ENCODE results near the gene SLC39A13.

Gene SLC39A13

DNA sequence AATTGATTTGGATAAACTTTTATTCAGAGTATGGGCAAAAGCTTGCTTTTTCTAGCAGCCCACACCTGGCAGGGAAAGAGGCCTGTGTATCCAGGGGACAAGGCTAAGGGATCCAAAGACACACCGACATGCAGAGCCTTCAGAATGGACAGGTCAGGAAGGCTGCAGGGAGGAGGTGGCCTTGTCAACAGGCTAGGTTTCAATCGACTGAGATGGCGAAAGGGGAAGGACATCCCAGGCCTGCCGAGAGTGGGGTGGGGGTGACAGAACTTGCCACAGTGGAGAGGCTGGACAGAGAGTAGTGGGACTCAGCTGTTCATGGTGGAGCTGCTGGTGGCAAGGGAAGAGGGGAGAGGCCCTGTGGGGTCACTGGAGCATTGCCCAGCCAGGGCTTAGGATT, 5.3 kb upstream of the SLC39A13 start:
- peaks cover 12 to 20% of the 10 kb centered on the region in 2 donors for H3K4me1 ChIP-seq (ENCODE audit: control insufficient read depth in 1 of 2, insufficient read depth in 2 of 2, low read length in 2 of 2)
- no peaks in the 10 kb centered on the region for H3K9me3 ChIP-seq (ENCODE audit: control insufficient read depth in 1 of 2, low read length in 2 of 2)
- H3K27me3 ChIP-seq (ENCODE audit: control insufficient read depth in 1 of 2, insufficient read depth in 2 of 2, low read length in 2 of 2): no peaks in the 10 kb centered on the region
- H3K9ac ChIP-seq (ENCODE audit: low read depth in 1 of 2, low read length in 2 of 2): no peak overlapping the region
- H3K4me3 ChIP-seq (ENCODE audit: low read depth in 1 of 2, low read length in 2 of 2): no peak overlapping the region
- H3K36me3 ChIP-seq (ENCODE audit: control insufficient read depth in 1 of 2, insufficient read depth in 2 of 2, low read length in 2 of 2): no peaks in the 10 kb centered on the region
- no peak overlapping the region for H3K27ac ChIP-seq (ENCODE audit: low read depth, low read length)

DNA sequence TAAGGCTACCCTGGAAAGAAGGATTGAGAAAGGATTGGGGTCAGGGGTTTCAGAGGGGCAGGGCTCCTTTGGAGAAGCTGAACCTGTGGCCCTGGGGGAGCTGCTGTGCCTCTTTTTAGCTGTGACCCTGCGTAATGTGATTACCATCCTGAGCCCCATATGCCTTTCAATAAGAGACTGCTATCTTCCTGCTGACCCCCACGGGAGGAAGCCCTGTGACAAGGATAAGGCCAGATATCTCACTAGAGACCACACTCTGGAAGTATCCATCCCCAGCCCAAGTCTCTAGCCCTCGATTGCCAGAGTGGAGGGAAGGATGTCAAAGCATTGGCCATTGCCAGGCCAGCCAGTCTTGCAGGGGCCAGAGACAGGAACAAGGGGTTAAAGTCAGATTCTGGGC, 4.8 kb upstream of the SLC39A13 start:
- Histone ChIP-seq H3K4me3 (ENCODE audit: low read depth in 1 of 2, low read length in 2 of 2) (no peak overlapping the region), H3K9me3 (ENCODE audit: control insufficient read depth in 1 of 2, low read length in 2 of 2) (no peaks in the 10 kb centered on the region), H3K9ac (ENCODE audit: low read depth in 1 of 2, low read length in 2 of 2) (no peak overlapping the region), H3K27ac (ENCODE audit: low read depth, low read length) (no peak overlapping the region), H3K27me3 (ENCODE audit: control insufficient read depth in 1 of 2, insufficient read depth in 2 of 2, low read length in 2 of 2) (no peaks in the 10 kb centered on the region), H3K4me1 (ENCODE audit: control insufficient read depth in 1 of 2, insufficient read depth in 2 of 2, low read length in 2 of 2) (peaks cover 12 to 20% of the 10 kb centered on the region in 2 donors), H3K36me3 (ENCODE audit: control insufficient read depth in 1 of 2, insufficient read depth in 2 of 2, low read length in 2 of 2) (no peaks in the 10 kb centered on the region)

DNA sequence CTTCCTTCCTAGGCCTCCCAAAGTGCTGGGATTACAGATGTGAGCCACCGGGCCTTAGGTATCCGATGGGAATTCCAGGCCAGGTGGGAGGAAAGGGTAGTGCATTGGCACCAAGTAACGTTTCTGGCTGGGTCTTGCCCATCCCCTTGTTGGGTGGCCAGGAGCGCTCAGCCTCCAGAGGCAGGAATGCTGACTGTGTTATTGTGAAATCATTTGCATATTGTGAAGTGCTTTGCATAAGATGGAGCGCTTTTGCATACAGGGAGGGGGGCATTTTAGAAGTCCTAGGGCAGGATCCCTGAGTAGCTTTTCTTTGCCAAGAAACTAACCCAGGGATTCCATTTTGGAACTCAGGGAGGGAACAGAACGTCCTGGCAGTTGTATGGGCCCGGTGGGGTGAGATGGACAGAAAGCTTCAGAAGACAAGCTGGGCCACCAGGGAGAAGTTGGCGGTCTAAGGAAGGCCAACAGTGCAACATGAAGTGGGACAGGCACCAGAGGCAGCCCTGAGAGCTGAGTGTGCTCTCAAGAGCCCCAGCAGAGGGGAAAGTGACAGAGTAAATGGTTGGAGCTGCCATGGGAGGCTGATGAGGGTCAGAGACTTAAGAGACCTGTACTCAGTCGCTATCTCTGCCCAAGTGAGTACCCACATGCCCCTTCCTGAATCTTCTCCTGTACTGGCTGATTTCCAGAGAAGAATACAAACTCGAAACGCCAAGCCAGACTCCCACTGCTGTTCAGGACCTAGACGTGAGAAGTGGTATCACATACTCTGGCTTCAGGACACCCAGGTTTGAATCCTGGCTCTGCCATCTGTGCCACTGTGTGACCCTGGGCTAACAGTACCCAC, 1.3 kb upstream of the SLC39A13 start:
- H3K4me3 ChIP-seq (ENCODE audit: low read depth in 1 of 2, low read length in 2 of 2): peak overlapping the region; percentile 86 to 87

DNA sequence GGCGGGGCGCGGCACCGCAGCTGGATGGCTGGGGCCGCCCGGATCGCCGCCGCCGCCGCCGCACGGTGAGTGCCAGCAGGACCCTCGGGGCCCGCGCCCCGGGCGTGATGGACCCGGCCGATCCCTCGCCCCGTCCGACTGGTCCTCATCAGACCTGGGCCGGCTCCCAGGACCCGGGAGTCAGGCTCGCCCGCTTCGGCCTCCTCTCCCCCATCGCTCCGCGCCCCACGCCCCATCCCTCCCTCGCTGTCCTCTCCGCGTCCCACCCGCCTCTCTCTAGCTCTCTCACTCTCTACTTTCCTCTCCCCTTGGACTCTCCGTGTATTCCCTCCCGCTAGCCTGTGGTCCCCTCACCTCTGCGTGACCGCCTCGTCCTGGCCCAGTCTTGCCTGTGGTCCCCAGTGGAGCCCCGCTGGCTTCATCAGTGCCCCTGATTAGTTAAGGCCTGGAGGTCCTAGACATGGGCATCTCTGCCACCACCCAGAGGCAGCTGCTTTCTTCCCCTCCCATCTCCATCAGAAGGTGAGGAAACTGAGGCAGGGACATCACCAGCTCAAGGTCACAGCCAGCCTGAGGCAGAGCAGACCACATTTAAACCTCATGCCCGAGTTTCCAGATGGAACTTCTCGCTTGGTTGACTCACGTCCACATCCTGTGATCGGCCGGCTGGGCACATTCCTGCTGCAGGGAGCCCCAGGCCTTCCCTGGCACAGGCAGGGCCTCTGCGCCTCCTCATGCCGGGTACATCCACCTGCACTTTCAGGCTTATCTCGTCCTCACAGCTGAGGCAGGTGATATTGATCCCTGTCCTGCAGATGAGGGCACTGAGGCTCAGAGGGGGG, 429 bp downstream of the SLC39A13 start:
- Histone ChIP-seq H3K9me3 (ENCODE audit: control insufficient read depth in 1 of 2, low read length in 2 of 2) (no peaks in the 10 kb centered on the region), H3K27me3 (ENCODE audit: control insufficient read depth in 1 of 2, insufficient read depth in 2 of 2, low read length in 2 of 2) (no peaks in the 10 kb centered on the region), H3K27ac (ENCODE audit: low read depth, low read length) (peak overlapping the region; percentile 83), H3K4me1 (ENCODE audit: control insufficient read depth in 1 of 2, insufficient read depth in 2 of 2, low read length in 2 of 2) (peaks cover 24% of the 10 kb centered on the region in 2 donors), H3K9ac (ENCODE audit: low read depth in 1 of 2, low read length in 2 of 2) (peak overlapping the region; percentile 80 to 89), H3K4me3 (ENCODE audit: low read depth in 1 of 2, low read length in 2 of 2) (peak overlapping the region; percentile 81 to 84), H3K36me3 (ENCODE audit: control insufficient read depth in 1 of 2, insufficient read depth in 2 of 2, low read length in 2 of 2) (peaks cover 0 to 10% of the 10 kb centered on the region in 2 donors)

More for the DNA sequence above, 1.3 kb upstream of the SLC39A13 start:
- H3K4me1 ChIP-seq (ENCODE audit: control insufficient read depth in 1 of 2, insufficient read depth in 2 of 2, low read length in 2 of 2): peaks cover 24% of the 10 kb centered on the region in 2 donors
- no peaks in the 10 kb centered on the region for H3K9me3 ChIP-seq (ENCODE audit: control insufficient read depth in 1 of 2, low read length in 2 of 2)
- peaks cover 0 to 4% of the 10 kb centered on the region in 2 donors for H3K36me3 ChIP-seq (ENCODE audit: control insufficient read depth in 1 of 2, insufficient read depth in 2 of 2, low read length in 2 of 2)
- no peaks in the 10 kb centered on the region for H3K27me3 ChIP-seq (ENCODE audit: control insufficient read depth in 1 of 2, insufficient read depth in 2 of 2, low read length in 2 of 2)
- H3K9ac ChIP-seq (ENCODE audit: low read depth in 1 of 2, low read length in 2 of 2): peak overlapping the region; percentile 80 to 90
- peak overlapping the region; percentile 95 for H3K27ac ChIP-seq (ENCODE audit: low read depth, low read length)

DNA sequence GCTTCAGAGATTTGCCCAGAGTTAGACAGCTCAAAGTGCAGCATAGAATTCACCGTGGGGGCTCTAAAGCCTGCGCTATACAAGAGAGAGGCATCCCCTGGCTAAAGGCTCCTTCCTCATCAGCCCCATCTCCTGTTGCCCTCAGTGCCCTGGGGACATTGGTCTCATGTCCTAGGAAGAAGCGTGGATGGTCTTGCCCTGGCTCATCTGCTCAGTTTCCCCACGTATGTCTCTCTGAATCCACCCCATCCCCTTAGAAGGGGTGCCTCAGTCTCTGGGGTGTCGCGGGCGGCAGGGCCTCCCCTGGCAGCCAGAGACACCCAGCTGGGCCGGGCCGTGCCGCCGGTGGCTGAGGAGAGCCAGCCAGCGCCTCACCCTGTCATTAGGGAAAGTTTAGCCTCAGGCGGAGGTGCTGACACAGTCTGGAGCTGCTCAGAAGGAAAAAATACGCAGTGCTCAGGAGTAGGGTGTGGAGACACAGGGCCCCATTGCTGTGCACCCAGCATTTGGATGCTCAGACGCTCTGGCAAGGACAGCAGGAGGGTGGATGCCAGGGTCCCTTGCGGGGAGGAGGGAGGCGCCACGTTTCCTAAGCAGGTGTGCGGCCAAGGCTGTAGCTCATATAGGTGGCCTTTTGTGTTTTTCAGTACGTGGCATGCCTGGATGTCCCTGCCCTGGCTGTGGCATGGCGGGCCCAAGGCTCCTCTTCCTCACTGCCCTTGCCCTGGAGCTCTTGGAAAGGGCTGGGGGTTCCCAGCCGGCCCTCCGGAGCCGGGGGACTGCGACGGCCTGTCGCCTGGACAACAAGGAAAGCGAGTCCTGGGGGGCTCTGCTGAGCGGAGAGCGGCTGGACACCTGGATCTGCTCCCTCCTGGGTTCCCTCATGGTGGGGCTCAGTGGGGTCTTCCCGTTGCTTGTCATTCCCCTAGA, 1.3 kb downstream of the SLC39A13 start:
- peak overlapping the region; percentile 83 for H3K27ac ChIP-seq (ENCODE audit: low read depth, low read length)
- H3K27me3 ChIP-seq (ENCODE audit: control insufficient read depth in 1 of 2, insufficient read depth in 2 of 2, low read length in 2 of 2): no peaks in the 10 kb centered on the region

DNA sequence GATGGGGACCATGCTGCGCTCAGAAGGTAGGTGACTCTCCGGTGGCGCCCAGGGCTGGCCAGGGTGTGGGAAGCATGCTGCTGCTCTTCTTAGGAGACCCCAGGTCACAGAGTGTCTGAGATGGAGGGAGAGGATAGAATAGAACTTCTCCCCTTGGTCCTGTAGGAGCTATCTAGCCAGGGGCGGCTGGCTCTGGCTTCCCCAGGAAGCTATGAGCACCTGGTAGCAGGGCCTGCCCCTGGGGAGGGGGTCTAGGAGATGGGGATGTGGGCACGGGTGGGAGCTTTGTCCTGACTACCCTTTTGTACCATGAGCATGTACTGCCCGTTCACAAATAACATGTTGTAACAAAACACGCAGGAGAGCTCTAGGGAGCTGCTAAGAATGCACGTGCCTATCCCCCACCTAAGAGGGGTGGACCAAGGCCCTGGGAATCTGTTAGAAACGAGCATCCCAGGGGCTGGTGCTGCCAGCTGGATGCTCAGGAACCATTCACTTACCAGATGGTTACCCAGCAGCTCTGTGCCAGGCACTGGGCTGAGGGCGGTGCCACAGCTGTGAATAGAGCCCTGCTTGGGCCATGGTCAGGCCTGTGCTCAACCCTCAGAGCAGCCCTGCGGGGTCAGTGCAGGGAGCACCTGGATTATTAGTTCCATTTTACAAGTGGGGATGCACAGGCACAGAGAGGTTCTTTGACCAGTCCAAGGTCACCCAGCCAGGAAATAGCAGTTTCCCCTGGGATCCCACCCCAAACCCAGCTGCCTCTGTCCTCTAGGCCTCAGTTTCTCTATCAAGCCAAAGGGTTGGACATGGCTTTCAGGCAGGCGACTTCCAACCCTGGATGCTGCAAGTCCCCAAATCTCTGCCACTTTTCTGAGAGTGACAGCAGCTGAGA, 2.2 kb downstream of the SLC39A13 start:
- Histone ChIP-seq H3K9me3 (ENCODE audit: control insufficient read depth in 1 of 2, low read length in 2 of 2) (no peaks in the 10 kb centered on the region), H3K4me1 (ENCODE audit: control insufficient read depth in 1 of 2, insufficient read depth in 2 of 2, low read length in 2 of 2) (peaks cover 24 to 26% of the 10 kb centered on the region in 2 donors), H3K4me3 (ENCODE audit: low read depth in 1 of 2, low read length in 2 of 2) (no peak overlapping the region), H3K36me3 (ENCODE audit: control insufficient read depth in 1 of 2, insufficient read depth in 2 of 2, low read length in 2 of 2) (peaks cover 0 to 24% of the 10 kb centered on the region in 2 donors), H3K9ac (ENCODE audit: low read depth in 1 of 2, low read length in 2 of 2) (no peak overlapping the region), H3K27me3 (ENCODE audit: control insufficient read depth in 1 of 2, insufficient read depth in 2 of 2, low read length in 2 of 2) (no peaks in the 10 kb centered on the region), H3K27ac (ENCODE audit: low read depth, low read length) (no peak overlapping the region)

More for the DNA sequence above, 1.3 kb downstream of the SLC39A13 start:
- Histone ChIP-seq H3K4me1 (ENCODE audit: control insufficient read depth in 1 of 2, insufficient read depth in 2 of 2, low read length in 2 of 2) (peaks cover 24% of the 10 kb centered on the region in 2 donors), H3K9ac (ENCODE audit: low read depth in 1 of 2, low read length in 2 of 2) (peak overlapping the region; percentile 80 to 89), H3K4me3 (ENCODE audit: low read depth in 1 of 2, low read length in 2 of 2) (peak overlapping the region; percentile 81 to 84), H3K9me3 (ENCODE audit: control insufficient read depth in 1 of 2, low read length in 2 of 2) (no peaks in the 10 kb centered on the region), H3K36me3 (ENCODE audit: control insufficient read depth in 1 of 2, insufficient read depth in 2 of 2, low read length in 2 of 2) (peaks cover 0 to 17% of the 10 kb centered on the region in 2 donors)

DNA sequence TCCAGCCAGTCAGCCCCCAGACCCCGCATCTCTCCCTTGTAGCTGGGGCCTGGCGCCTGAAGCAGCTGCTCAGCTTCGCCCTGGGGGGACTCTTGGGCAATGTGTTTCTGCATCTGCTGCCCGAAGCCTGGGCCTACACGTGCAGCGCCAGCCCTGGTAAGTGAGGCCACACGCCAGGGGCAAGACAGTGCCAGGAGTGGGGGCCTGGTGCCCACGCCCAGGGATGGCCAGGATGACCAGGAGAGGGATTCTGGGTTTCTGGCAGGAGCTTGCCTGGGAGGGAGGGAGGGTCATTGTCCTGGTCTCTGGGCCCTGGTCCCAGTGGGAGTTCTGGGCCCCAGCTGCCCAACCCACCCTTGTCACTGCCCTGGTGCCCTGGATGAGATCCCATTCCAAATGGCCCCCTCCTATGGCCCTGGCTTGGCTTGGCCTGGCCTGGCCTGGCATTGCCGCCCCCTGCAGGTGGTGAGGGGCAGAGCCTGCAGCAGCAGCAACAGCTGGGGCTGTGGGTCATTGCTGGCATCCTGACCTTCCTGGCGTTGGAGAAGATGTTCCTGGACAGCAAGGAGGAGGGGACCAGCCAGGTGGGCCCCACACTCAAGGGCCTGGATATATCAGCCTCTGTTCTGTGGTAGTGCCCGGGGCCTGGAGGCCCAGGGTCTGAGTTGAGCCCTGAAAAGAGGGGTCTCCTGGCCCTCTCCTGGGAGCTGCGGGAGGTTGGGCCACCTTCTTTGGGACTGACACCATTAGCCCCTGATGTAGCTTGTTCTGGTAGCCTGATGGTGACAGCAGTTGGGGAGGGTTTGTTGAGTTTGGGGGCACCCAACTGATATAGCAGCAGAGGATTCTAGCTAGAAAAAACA, 3.7 kb downstream of the SLC39A13 start:
- Histone ChIP-seq H3K4me3 (ENCODE audit: low read depth in 1 of 2, low read length in 2 of 2) (no peak overlapping the region), H3K27ac (ENCODE audit: low read depth, low read length) (no peak overlapping the region), H3K4me1 (ENCODE audit: control insufficient read depth in 1 of 2, insufficient read depth in 2 of 2, low read length in 2 of 2) (peaks cover 25 to 27% of the 10 kb centered on the region in 2 donors), H3K9me3 (ENCODE audit: control insufficient read depth in 1 of 2, low read length in 2 of 2) (no peaks in the 10 kb centered on the region), H3K36me3 (ENCODE audit: control insufficient read depth in 1 of 2, insufficient read depth in 2 of 2, low read length in 2 of 2) (peaks cover 0 to 24% of the 10 kb centered on the region in 2 donors), H3K27me3 (ENCODE audit: control insufficient read depth in 1 of 2, insufficient read depth in 2 of 2, low read length in 2 of 2) (no peaks in the 10 kb centered on the region), H3K9ac (ENCODE audit: low read depth in 1 of 2, low read length in 2 of 2) (no peak overlapping the region)

DNA sequence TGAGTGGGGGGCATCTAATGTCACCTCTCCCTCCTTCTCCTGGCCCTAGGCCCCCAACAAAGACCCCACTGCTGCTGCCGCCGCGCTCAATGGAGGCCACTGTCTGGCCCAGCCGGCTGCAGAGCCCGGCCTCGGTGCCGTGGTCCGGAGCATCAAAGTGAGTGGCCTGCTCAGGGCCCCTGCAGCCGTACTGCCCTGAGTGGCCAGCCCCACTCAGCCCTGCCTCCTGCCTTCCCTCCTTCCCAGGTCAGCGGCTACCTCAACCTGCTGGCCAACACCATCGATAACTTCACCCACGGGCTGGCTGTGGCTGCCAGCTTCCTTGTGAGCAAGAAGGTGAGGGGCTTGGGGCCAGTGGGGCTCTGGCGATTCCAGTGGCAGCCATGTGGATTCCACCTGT, 5.0 kb downstream of the SLC39A13 start:
- H3K9ac ChIP-seq (ENCODE audit: low read depth in 1 of 2, low read length in 2 of 2): no peak overlapping the region
- no peak overlapping the region for H3K27ac ChIP-seq (ENCODE audit: low read depth, low read length)
- peaks cover 2 to 34% of the 10 kb centered on the region in 2 donors for H3K36me3 ChIP-seq (ENCODE audit: control insufficient read depth in 1 of 2, insufficient read depth in 2 of 2, low read length in 2 of 2)
- H3K4me3 ChIP-seq (ENCODE audit: low read depth in 1 of 2, low read length in 2 of 2): no peak overlapping the region
- H3K9me3 ChIP-seq (ENCODE audit: control insufficient read depth in 1 of 2, low read length in 2 of 2): no peaks in the 10 kb centered on the region
- H3K27me3 ChIP-seq (ENCODE audit: control insufficient read depth in 1 of 2, insufficient read depth in 2 of 2, low read length in 2 of 2): no peaks in the 10 kb centered on the region
- peaks cover 18 to 19% of the 10 kb centered on the region in 2 donors for H3K4me1 ChIP-seq (ENCODE audit: control insufficient read depth in 1 of 2, insufficient read depth in 2 of 2, low read length in 2 of 2)
